ENCODE measurements around the gene UTP14C.

- no peak for TF ChIP-seq CTCF (IDR thresholded peaks at IDR 0.05)
- no peak for TF ChIP-seq EZH2 (IDR thresholded peaks at IDR 0.05)
- TF ChIP-seq EZH2phosphoT487 (IDR thresholded peaks at IDR 0.05), result no peak
Measured at GRCh38 chr13:51999921-52000320, 24.6 kb upstream of the UTP14C start.
